ENCODE measurements around the gene INPPL1.

Gene INPPL1, protein sequence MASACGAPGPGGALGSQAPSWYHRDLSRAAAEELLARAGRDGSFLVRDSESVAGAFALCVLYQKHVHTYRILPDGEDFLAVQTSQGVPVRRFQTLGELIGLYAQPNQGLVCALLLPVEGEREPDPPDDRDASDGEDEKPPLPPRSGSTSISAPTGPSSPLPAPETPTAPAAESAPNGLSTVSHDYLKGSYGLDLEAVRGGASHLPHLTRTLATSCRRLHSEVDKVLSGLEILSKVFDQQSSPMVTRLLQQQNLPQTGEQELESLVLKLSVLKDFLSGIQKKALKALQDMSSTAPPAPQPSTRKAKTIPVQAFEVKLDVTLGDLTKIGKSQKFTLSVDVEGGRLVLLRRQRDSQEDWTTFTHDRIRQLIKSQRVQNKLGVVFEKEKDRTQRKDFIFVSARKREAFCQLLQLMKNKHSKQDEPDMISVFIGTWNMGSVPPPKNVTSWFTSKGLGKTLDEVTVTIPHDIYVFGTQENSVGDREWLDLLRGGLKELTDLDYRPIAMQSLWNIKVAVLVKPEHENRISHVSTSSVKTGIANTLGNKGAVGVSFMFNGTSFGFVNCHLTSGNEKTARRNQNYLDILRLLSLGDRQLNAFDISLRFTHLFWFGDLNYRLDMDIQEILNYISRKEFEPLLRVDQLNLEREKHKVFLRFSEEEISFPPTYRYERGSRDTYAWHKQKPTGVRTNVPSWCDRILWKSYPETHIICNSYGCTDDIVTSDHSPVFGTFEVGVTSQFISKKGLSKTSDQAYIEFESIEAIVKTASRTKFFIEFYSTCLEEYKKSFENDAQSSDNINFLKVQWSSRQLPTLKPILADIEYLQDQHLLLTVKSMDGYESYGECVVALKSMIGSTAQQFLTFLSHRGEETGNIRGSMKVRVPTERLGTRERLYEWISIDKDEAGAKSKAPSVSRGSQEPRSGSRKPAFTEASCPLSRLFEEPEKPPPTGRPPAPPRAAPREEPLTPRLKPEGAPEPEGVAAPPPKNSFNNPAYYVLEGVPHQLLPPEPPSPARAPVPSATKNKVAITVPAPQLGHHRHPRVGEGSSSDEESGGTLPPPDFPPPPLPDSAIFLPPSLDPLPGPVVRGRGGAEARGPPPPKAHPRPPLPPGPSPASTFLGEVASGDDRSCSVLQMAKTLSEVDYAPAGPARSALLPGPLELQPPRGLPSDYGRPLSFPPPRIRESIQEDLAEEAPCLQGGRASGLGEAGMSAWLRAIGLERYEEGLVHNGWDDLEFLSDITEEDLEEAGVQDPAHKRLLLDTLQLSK

DNA sequence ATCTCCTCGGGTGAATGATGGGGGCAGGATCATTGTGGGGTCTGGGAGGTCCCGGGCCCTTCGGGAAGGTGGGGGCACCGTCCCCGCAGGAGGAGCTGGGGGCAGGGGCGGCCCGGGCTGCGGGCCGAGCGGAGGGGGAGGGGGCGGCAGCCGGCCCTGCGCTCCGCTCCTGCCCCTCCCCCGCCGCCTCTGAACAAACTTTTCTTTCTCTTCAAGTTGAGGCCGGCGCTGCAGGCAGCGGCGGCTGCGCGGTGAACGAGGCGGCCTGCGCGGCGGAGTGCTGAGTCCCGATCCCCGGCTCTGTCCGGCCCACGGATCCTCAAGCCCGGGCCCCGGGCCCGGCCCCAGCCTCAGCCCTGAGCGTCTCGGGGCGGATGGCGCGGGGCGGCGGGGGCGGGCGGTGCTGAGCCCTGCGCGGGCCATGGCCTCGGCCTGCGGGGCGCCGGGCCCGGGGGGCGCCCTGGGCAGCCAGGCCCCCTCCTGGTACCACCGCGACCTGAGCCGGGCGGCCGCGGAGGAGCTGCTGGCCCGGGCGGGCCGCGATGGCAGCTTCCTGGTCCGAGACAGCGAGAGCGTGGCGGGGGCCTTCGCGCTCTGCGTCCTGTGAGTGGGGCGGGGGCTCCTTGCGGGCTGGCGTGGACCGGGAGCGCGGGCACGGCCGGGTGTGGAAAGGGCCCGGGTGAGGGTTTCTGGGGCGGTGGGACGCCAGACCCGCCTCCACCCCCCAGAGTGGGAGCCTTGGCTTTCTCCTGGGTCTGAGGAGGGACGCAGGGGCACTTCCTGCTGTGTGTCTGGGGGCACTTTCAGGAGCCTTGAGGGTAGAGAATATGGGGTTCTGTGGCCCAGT lies at the start of gene INPPL1:
TSS of gene INPPL1 (plus strand) at position 204 of the 847 bp plus-strand sequence. CDS start at position 422, 218 bp downstream.
- Histone ChIP-seq H3K9ac (ENCODE audit: low read length) (peak within 1 kb of the TSS; percentile 99), H3K36me3 (replicated peaks; ENCODE audit: low read depth, low read length) (peaks cover 25% of the 10 kb centered on the region), H3K27ac (ENCODE audit: low read length) (peak within 1 kb of the TSS; percentile 86), H3K4me2 (ENCODE audit: low read length) (peak within 1 kb of the TSS; percentile 97), H3K79me2 (ENCODE audit: low read length) (peaks cover 33% of the 10 kb centered on the region), H3K9me3 (ENCODE audit: insufficient read depth, low read length) (no peaks in the 10 kb centered on the region), H4K20me1 (ENCODE audit: insufficient read depth, low read length) (peaks cover 24% of the 10 kb centered on the region), H3K27me3 (ENCODE audit: low read depth, low read length) (no peaks in the 10 kb centered on the region), H3K4me3 (ENCODE audit: low read length) (peak within 1 kb of the TSS; percentile 95), H3K4me1 (ENCODE audit: low read length) (peaks cover 25% of the 10 kb centered on the region), H2AFZ (ENCODE audit: low read depth, low read length) (peak within 1 kb of the TSS; percentile 11; the same call in 1 of the 2 replicates)
- TF ChIP-seq EZH2phosphoT487 (IDR thresholded peaks at IDR 0.05; ENCODE audit: low read depth) = no peak
- TF ChIP-seq, protein P1, sequence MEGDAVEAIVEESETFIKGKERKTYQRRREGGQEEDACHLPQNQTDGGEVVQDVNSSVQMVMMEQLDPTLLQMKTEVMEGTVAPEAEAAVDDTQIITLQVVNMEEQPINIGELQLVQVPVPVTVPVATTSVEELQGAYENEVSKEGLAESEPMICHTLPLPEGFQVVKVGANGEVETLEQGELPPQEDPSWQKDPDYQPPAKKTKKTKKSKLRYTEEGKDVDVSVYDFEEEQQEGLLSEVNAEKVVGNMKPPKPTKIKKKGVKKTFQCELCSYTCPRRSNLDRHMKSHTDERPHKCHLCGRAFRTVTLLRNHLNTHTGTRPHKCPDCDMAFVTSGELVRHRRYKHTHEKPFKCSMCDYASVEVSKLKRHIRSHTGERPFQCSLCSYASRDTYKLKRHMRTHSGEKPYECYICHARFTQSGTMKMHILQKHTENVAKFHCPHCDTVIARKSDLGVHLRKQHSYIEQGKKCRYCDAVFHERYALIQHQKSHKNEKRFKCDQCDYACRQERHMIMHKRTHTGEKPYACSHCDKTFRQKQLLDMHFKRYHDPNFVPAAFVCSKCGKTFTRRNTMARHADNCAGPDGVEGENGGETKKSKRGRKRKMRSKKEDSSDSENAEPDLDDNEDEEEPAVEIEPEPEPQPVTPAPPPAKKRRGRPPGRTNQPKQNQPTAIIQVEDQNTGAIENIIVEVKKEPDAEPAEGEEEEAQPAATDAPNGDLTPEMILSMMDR (IDR thresholded peaks at IDR 0.05; ENCODE audit: low read depth, low read length) = no peak

DNA sequence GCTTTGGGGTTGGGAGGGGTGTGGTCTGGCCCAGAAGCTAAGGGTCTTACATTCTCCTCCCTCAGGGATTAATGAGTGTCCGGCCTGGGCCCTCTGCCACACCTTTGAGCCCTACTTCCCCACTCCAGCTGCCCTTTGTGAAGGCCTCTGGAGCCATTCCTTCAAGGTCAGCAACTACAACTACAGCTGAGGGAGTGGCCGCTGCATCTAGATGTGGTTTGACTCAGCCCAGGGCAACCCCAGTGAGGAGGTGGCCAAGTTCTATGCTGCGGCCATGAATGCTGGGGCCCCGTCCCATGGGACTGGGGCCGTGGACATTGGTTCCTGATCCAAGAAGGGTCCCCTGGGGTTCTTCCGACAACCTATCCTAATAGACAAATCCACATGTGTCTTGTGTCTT lies 46.9 kb upstream of the INPPL1 start:
- no peak overlapping the region for H3K4me3 ChIP-seq (ENCODE audit: low read length)
- no peaks in the 10 kb centered on the region for H4K20me1 ChIP-seq (ENCODE audit: insufficient read depth, low read length)
- TF ChIP-seq EZH2phosphoT487 (IDR thresholded peaks at IDR 0.05; ENCODE audit: low read depth) = no peak
- TF ChIP-seq, protein P1 (IDR thresholded peaks at IDR 0.05; ENCODE audit: low read depth, low read length) = no peak
- no peaks in the 10 kb centered on the region for H3K9me3 ChIP-seq (ENCODE audit: insufficient read depth, low read length)
- no peak overlapping the region for H3K4me2 ChIP-seq (ENCODE audit: low read length)
- no peaks in the 10 kb centered on the region for H3K79me2 ChIP-seq (ENCODE audit: low read length)
- H3K4me1 ChIP-seq (ENCODE audit: low read length) = no peaks in the 10 kb centered on the region
- no peak overlapping the region for H2AFZ ChIP-seq (ENCODE audit: low read depth, low read length)
- no peak overlapping the region for H3K9ac ChIP-seq (ENCODE audit: low read length)
- peaks cover 11% of the 10 kb centered on the region for H3K27me3 ChIP-seq (ENCODE audit: low read depth, low read length)
- no peak overlapping the region for H3K27ac ChIP-seq (ENCODE audit: low read length)
- H3K36me3 ChIP-seq (replicated peaks; ENCODE audit: low read depth, low read length) = no peaks in the 10 kb centered on the region

DNA sequence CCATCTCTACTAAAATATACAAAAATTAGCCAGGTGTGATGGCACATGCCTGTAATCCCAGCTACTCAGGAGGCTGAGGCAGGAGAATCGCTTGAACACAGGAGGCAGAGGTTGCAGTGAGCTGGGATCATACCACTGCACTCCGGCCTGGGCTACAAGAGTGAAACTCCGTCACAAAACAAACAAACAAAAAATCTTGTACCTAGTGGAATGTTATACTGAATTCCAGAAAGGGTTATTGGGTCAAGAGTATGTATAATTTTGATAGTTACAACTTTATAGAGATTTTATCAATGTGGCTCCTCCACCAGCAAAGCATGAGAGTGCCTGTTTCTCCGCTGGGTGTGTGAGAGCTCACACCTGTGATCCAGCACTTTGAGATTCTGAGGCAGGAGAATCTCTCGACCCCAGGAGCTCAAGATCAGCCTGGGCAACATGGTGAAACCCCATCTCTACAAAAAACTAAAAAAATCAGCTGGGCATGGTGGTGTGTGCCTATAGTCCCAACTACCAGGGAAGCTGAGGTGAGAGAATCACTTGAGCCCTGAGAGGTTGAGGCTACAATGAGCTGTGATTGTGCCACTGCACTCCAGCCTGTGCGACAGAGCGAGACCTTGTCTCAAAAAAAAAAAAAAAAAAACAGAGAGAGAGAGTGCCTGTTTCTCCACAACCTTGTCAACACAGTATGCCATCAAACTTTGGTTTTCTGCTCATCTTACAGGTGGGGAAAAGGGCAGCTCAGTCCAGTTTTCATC lies 45.3 kb upstream of the INPPL1 start:
- no peaks in the 10 kb centered on the region for H4K20me1 ChIP-seq (ENCODE audit: insufficient read depth, low read length)
- no peak for TF ChIP-seq EZH2phosphoT487 (IDR thresholded peaks at IDR 0.05; ENCODE audit: low read depth)
- TF ChIP-seq, protein P1 (IDR thresholded peaks at IDR 0.05; ENCODE audit: low read depth, low read length) = no peak
- no peaks in the 10 kb centered on the region for H3K79me2 ChIP-seq (ENCODE audit: low read length)
- no peaks in the 10 kb centered on the region for H3K9me3 ChIP-seq (ENCODE audit: insufficient read depth, low read length)
- H3K4me2 ChIP-seq (ENCODE audit: low read length) = no peak overlapping the region
- H3K27ac ChIP-seq (ENCODE audit: low read length) = no peak overlapping the region
- no peak overlapping the region for H3K4me3 ChIP-seq (ENCODE audit: low read length)
- H3K36me3 ChIP-seq (replicated peaks; ENCODE audit: low read depth, low read length) = no peaks in the 10 kb centered on the region
- no peak overlapping the region for H3K9ac ChIP-seq (ENCODE audit: low read length)
- H3K27me3 ChIP-seq (ENCODE audit: low read depth, low read length) = peaks cover 11% of the 10 kb centered on the region
- H2AFZ ChIP-seq (ENCODE audit: low read depth, low read length) = no peak overlapping the region
- no peaks in the 10 kb centered on the region for H3K4me1 ChIP-seq (ENCODE audit: low read length)
